GM23338 (cell line): ENCODE data around the gene KRT1.

ENCODE experiments used
- CTCF ChIP-seq, 2 experiments: fragments of 200-600 bp in 1 of 2; sonication (generic) in 1 of 2; conservative IDR thresholded peaks; 2 replicates each; pipeline versions ENCODE4 v1.5.1 to v1.6.1; 2016 to 2017; ENCODE audit warnings: antibody characterized with exemption in 2 of 2, low read depth in 2 of 2, mild to moderate bottlenecking in 2 of 2, moderate library complexity in 1 of 2
- EZH2 ChIP-seq: fragments of 200-600 bp; sonication (generic); IDR thresholded peaks from one replicate; pipeline ENCODE4 v1.8.0; 2017; ENCODE audit warnings: antibody characterized with exemption, mild to moderate bottlenecking, low read depth; ENCODE audit not compliant: unreplicated experiment
- EZH2phosphoT487 ChIP-seq: fragments of 200-600 bp; sonication (generic); IDR thresholded peaks from one replicate; pipeline ENCODE4 v1.8.1; 2018; ENCODE audit warnings: antibody characterized with exemption; ENCODE audit not compliant: unreplicated experiment
- JUNB ChIP-seq: IDR thresholded peaks from one replicate; pipeline ENCODE4 v1.6.1; 2016; ENCODE audit warnings: antibody characterized with exemption; ENCODE audit not compliant: unreplicated experiment
- NANOG ChIP-seq: IDR thresholded peaks from 2 replicates; pipeline ENCODE4 v1.6.1; 2016; ENCODE audit warnings: antibody characterized with exemption, borderline replicate concordance
- POLR2AphosphoS5 ChIP-seq: IDR thresholded peaks from 2 replicates; pipeline ENCODE4 v1.6.1; 2016; ENCODE audit warnings: antibody characterized with exemption, low read depth
- REST ChIP-seq: IDR thresholded peaks from one replicate; pipeline ENCODE4 v1.6.1; 2018; ENCODE audit warnings: antibody characterized with exemption; ENCODE audit not compliant: unreplicated experiment
- STAT1 ChIP-seq: IDR thresholded peaks from one replicate; pipeline ENCODE4 v1.6.1; 2016; ENCODE audit warnings: antibody characterized with exemption; ENCODE audit not compliant: unreplicated experiment
- ZNF114 ChIP-seq: fragments of 250-450 bp; sonication (Bioruptor Pico); IDR thresholded peaks from 2 replicates; pipeline ENCODE4 v1.5.0; 2020; ENCODE audit warnings: mild to moderate bottlenecking, moderate library complexity
- ZNF331 ChIP-seq: fragments of 250-450 bp; sonication (Bioruptor Pico); IDR thresholded peaks from 2 replicates; pipeline ENCODE4 v1.5.0; 2020; ENCODE audit warnings: low read depth, mild to moderate bottlenecking, moderate library complexity

- TF ChIP-seq CTCF (conservative IDR thresholded peaks at IDR 0.05; ENCODE audit: low read depth in 2 of 2) (no peak), POLR2AphosphoS5 (no peak), ZNF114 (CRISPR knock-in tag) (no peak), EZH2 (no peak), EZH2phosphoT487 (no peak), REST (no peak), STAT1 (no peak), JUNB (no peak), ZNF331 (no peak), NANOG (no peak)
Measured at GRCh38 chr12:52659951-52660350, 20.3 kb downstream of the KRT1 start.
